Esophagus (tissue), 2 donors: ENCODE results near the gene PAX7. TPM values are rescaled to one million over a fixed set of nuclear protein-coding genes. Genes with fewer than 3 reads are reported as not detected.

Source experiments
- H3K27ac ChIP-seq, 2 donors: one replicate each; pipeline ENCODE4 v1.5.1; 2013; ENCODE audit warnings: low read depth in 2 of 2, mild to moderate bottlenecking in 2 of 2, inconsistent platforms in 1 of 2, low read length in 1 of 2, moderate library complexity in 1 of 2
- H3K27me3 ChIP-seq, 2 donors: one replicate each; pipeline ENCODE4 v1.6.1; 2013; ENCODE audit warnings: low read length in 2 of 2, control low read depth in 1 of 2, mild to moderate bottlenecking in 1 of 2; ENCODE audit not compliant: insufficient read depth in 2 of 2, control insufficient read depth in 1 of 2
- H3K36me3 ChIP-seq, 2 donors: one replicate each; pipeline ENCODE4 v1.6.1; 2013; ENCODE audit warnings: low read length in 1 of 2; ENCODE audit not compliant: control insufficient read depth in 2 of 2, insufficient read depth in 2 of 2
- H3K4me1 ChIP-seq, 2 donors: one replicate each; pipeline ENCODE4 v1.6.1; 2013; ENCODE audit warnings: low read length in 1 of 2; ENCODE audit not compliant: control insufficient read depth in 2 of 2, insufficient read depth in 2 of 2
- H3K4me3 ChIP-seq, 2 donors: one replicate each; pipeline ENCODE4 v1.5.1; 2013; ENCODE audit warnings: low read length in 2 of 2, mild to moderate bottlenecking in 2 of 2, low read depth in 1 of 2, moderate library complexity in 1 of 2
- H3K9me3 ChIP-seq, 2 donors: one replicate each; pipeline ENCODE4 v1.6.1; 2013; ENCODE audit warnings: mild to moderate bottlenecking in 2 of 2, low read depth in 1 of 2, low read length in 1 of 2, moderate library complexity in 1 of 2; ENCODE audit not compliant: control insufficient read depth in 2 of 2, insufficient read depth in 1 of 2
- WGBS, 2 donors: extraction: QIAGEN DNeasy Blood & Tissue Kit; methylation state at CpG; one replicate each; pipeline ENCODE4 v1.1.7; 2013; 5-methylcytosine and 5-hydroxymethylcytosine counted together
- polyA plus RNA-seq, 2 donors: library from polyadenylated mRNA; stranded (reverse); fragments of 200-250 nt; gene quantifications; one replicate each; pipeline ENCODE4 v1.2.3, GENCODE V29; 2013
- donor health status: healthy with polysubstance abuse.
- donor health status: Bipolar disorder and iron deficiency.

Gene PAX7
- polyA plus RNA-seq, 2 donors: not detected

GRCh38 chr1:18711536-18712251, 81.0 kb downstream of the PAX7 start:
- H3K36me3 ChIP-seq: no peaks in the 10 kb centered on the region
- peaks cover 7 to 13% of the 10 kb centered on the region in 2 donors for H3K27me3 ChIP-seq
- H3K9me3 ChIP-seq: no peaks in the 10 kb centered on the region
- H3K4me1 ChIP-seq: no peaks in the 10 kb centered on the region
- H3K27ac ChIP-seq: no peak overlapping the region
- no peak overlapping the region for H3K4me3 ChIP-seq
- WGBS, 2 donors: 71 to 73% methylated on average over 11 of the region's 11 CpGs

GRCh38 chr1:18712252-18712600, 81.6 kb downstream of the PAX7 start:
- no peaks in the 10 kb centered on the region for H3K9me3 ChIP-seq
- no peaks in the 10 kb centered on the region for H3K36me3 ChIP-seq
- H3K4me3 ChIP-seq: no peak overlapping the region
- 64 to 65% methylated on average over 5 of the region's 5 CpGs for WGBS, 2 donors
- H3K4me1 ChIP-seq: no peaks in the 10 kb centered on the region
- H3K27ac ChIP-seq: no peak overlapping the region
- H3K27me3 ChIP-seq: peaks cover 7 to 13% of the 10 kb centered on the region in 2 donors

- H3K4me3 ChIP-seq: no peak overlapping the region
- H3K36me3 ChIP-seq: no peaks in the 10 kb centered on the region
- H3K27ac ChIP-seq: no peak overlapping the region
- H3K9me3 ChIP-seq: no peaks in the 10 kb centered on the region
- no peaks in the 10 kb centered on the region for H3K4me1 ChIP-seq
- H3K27me3 ChIP-seq: peaks cover 7 to 13% of the 10 kb centered on the region in 2 donors
- 74 to 80% methylated on average over 12 of the region's 12 CpGs for WGBS, 2 donors
These were observed 83.9 kb downstream of the PAX7 start for GRCh38 chr1:18714404-18715175.

- WGBS, 2 donors: 37 to 48% methylated on average over 15 of the region's 15 CpGs
- Histone ChIP-seq H3K9me3 (no peaks in the 10 kb centered on the region), H3K4me3 (no peak overlapping the region), H3K36me3 (no peaks in the 10 kb centered on the region), H3K27ac (no peak overlapping the region), H3K27me3 (peaks cover 7 to 13% of the 10 kb centered on the region in 2 donors), H3K4me1 (no peaks in the 10 kb centered on the region)
These were observed 85.6 kb downstream of the PAX7 start for GRCh38 chr1:18716112-18716784.

GRCh38 chr1:18716785-18717678, 86.4 kb downstream of the PAX7 start:
- WGBS, 2 donors: 7 to 12% methylated on average over 57 to 72 of the region's 72 CpGs
- no peaks in the 10 kb centered on the region for H3K9me3 ChIP-seq
- H3K4me3 ChIP-seq: no peak overlapping the region
- H3K27me3 ChIP-seq: peaks cover 7 to 13% of the 10 kb centered on the region in 2 donors
- no peaks in the 10 kb centered on the region for H3K4me1 ChIP-seq
- no peak overlapping the region for H3K27ac ChIP-seq
- H3K36me3 ChIP-seq: no peaks in the 10 kb centered on the region

- H3K36me3 ChIP-seq: no peaks in the 10 kb centered on the region
- H3K27ac ChIP-seq: no peak overlapping the region
- H3K9me3 ChIP-seq: no peaks in the 10 kb centered on the region
- 32 to 33% methylated on average over 9 of the region's 9 CpGs for WGBS, 2 donors
- H3K4me3 ChIP-seq: no peak overlapping the region
- H3K27me3 ChIP-seq: peaks cover 7 to 11% of the 10 kb centered on the region in 2 donors
- no peaks in the 10 kb centered on the region for H3K4me1 ChIP-seq
These were observed 89.3 kb downstream of the PAX7 start for GRCh38 chr1:18719786-18720451.

GRCh38 chr1:18721041-18721440, 90.4 kb downstream of the PAX7 start:
- 51 to 52% methylated on average over 7 to 8 of the region's 8 CpGs for WGBS, 2 donors
- Histone ChIP-seq H3K27ac (no peak overlapping the region), H3K27me3 (peaks cover under 1 to 2% of the 10 kb centered on the region in 2 donors), H3K4me3 (no peak overlapping the region), H3K9me3 (peaks cover 0 to 2% of the 10 kb centered on the region in 2 donors), H3K36me3 (no peaks in the 10 kb centered on the region), H3K4me1 (no peaks in the 10 kb centered on the region)

GRCh38 chr1:18721776-18722175, 91.1 kb downstream of the PAX7 start:
- Histone ChIP-seq H3K9me3 (peaks cover 0 to 2% of the 10 kb centered on the region in 2 donors), H3K4me1 (no peaks in the 10 kb centered on the region), H3K27me3 (no peaks in the 10 kb centered on the region), H3K36me3 (no peaks in the 10 kb centered on the region), H3K27ac (no peak overlapping the region), H3K4me3 (no peak overlapping the region)
- WGBS, 2 donors: 69 to 71% methylated on average over 1 of the region's 1 CpG
